AG09309 (cell line): ENCODE measurements around the gene ATP11A.

Experiments
- DNase-seq: peaks from one replicate; pipeline ENCODE4 v3.0.0-alpha.2; 2010; ENCODE audit warnings: low read depth
- H3K4me3 ChIP-seq: 2 replicates; pipeline ENCODE4 v1.5.1; 2011; ENCODE audit warnings: mild to moderate bottlenecking, low read depth, low read length, moderate library complexity; ENCODE audit not compliant: control insufficient read depth
- CTCF ChIP-seq: IDR thresholded peaks from 2 replicates; pipeline ENCODE4 v1.5.1; 2011; ENCODE audit warnings: mild to moderate bottlenecking, low read depth, low read length, inconsistent platforms; ENCODE audit not compliant: insufficient read depth, control insufficient read depth; ENCODE audit errors: missing control alignments

ATP11A gene

GRCh38 chr13:112756081-112756480 lies 66.2 kb downstream of the ATP11A start:
- H3K4me3 ChIP-seq = no peak overlapping the region
- TF ChIP-seq CTCF = no peak
- no peak for DNase-seq

GRCh38 chr13:112756511-112756966 lies 66.7 kb downstream of the ATP11A start:
- H3K4me3 ChIP-seq = no peak overlapping the region
- DNase-seq = no peak
- TF ChIP-seq CTCF = no peak

- H3K4me3 ChIP-seq = no peak overlapping the region
- no peak for TF ChIP-seq CTCF
- DNase-seq = no peak
Observed at GRCh38 chr13:112756967-112757758, 67.3 kb downstream of the ATP11A start.

- H3K4me3 ChIP-seq = no peak overlapping the region
- DNase-seq = no peak
- no peak for TF ChIP-seq CTCF
Observed at GRCh38 chr13:112757759-112758086, 67.9 kb downstream of the ATP11A start.

- no peak overlapping the region for H3K4me3 ChIP-seq
- DNase-seq = no peak
- TF ChIP-seq CTCF = no peak
Observed at GRCh38 chr13:112759053-112759452, 69.2 kb downstream of the ATP11A start.

- no peak for DNase-seq
- no peak for TF ChIP-seq CTCF
- H3K4me3 ChIP-seq = no peak overlapping the region
Observed at GRCh38 chr13:112759827-112760226, 70.0 kb downstream of the ATP11A start.
